ENCODE measurements around the gene LYRM4.

Gene LYRM4

GRCh38 chr6:5285081-5285480, 24.3 kb upstream of the LYRM4 start:
- Histone ChIP-seq H3K27ac (no peak overlapping the region), H3K4me3 (no peak overlapping the region)

DNA sequence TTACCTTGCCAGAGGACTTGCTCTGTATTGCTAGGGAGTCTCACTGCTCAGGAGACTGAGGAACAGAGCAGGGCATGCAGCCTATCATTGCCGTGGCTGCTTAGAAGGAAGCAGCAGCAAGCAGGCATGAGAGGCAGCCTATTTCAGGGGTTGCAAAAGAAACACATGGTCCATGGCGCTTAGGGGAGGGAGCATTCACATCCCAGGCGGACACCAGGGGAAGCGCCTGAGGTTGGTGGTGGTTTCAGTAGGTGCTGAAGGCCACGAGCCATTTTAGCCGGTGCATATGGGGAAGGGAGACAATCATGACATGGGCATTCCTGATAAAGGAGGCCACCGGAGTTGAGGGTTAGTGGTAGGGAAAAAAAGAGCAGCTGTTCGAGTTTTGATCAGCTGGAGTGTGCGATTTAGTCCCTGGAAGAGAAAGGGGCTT, 21.5 kb upstream of the LYRM4 start:
- Histone ChIP-seq H3K4me3 (no peak overlapping the region), H3K27ac (no peak overlapping the region)

DNA sequence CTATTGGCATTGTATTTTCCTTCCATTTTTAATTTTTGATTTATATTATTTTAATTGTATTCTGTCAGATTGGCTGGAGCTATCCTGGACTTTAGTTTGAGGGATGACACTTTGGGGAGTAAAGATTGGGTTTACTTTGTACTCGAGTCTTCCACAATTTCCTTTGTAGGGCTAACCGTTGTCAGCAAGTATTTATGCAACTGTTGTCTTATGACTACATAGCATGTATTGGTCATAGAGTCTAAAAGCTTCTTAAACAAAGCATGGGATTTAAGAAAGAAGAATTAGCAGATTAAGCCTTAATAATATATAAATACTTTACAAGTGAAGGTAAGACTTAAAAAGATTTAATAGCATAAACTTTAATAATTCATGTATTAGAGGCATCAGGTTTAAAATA, 20.2 kb upstream of the LYRM4 start:
- Histone ChIP-seq H3K27ac (peak overlapping the region in 1 of 21 experiments; percentile 56), H3K4me3 (no peak overlapping the region)

DNA sequence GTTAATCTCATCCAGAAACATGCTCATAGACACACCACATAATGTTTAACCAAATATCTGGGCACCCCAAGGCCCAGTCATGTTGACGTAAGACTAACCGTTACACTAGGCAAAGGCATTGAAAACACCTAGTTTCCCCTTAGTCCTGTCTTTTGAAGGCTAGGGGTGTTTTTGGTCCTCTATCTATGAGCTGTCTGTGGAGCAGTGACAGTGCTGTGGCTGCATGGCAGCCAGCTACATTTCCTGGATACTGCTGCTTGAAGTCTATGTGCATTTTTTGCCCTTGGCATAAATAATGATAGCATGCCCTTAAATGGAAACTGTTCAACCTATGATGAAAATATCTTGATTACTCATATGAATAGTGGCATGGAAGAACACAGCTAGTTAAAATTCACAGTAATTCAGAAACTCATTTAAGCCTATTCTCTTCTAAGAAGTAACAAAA, 19.2 kb upstream of the LYRM4 start:
- no peak overlapping the region for H3K4me3 ChIP-seq
- H3K27ac ChIP-seq = peak overlapping the region in 2 of 21 experiments; percentile 31 to 56

- no peak overlapping the region for H3K4me3 ChIP-seq
- H3K27ac ChIP-seq = no peak overlapping the region
Measured at GRCh38 chr6:5278565-5279120, 17.9 kb upstream of the LYRM4 start.

- H3K27ac ChIP-seq = no peak overlapping the region
- no peak overlapping the region for H3K4me3 ChIP-seq
Measured at GRCh38 chr6:5278047-5278446, 17.3 kb upstream of the LYRM4 start.

- H3K4me3 ChIP-seq = no peak overlapping the region
- no peak overlapping the region for H3K27ac ChIP-seq
Measured at GRCh38 chr6:5277589-5277988, 16.8 kb upstream of the LYRM4 start.

DNA sequence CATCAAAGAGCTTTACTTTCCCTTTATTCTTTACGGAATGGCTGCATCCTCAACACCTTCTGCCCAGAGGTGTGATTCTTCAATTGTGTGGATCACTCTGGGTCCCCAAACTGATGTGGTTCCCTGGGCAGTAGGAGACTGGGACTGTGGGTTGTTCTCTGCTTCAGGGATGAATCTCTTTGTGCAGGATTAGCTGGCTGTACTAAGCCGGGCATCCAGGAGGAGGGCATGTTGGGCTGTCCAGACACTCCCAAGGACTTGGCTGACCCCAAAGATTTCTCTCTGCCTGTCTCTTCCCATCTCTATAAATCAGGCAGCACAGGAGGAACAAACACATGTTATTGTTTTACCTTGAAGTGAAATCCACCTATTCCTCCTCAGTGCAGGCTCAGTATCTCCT, 15.8 kb upstream of the LYRM4 start:
- no peak overlapping the region for H3K27ac ChIP-seq
- H3K4me3 ChIP-seq = no peak overlapping the region

DNA sequence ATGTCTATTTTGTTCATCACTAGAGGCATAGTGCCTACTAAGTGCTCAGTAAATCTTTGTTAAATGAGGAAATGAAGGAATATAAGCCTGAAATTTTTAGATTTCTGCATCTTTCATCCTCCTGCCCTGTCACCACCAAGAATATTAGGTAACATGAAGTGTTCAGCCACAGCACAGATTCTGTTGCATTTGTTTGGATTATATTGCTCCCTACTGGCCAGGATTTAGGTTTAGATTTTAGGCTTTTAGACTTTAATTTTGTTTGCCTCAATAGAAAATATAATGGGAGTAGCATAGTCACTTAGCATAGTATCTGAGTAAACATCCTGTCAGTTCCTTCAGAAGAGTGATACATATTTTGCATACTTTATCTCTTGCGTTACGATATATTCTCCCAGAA, 14.7 kb upstream of the LYRM4 start:
- H3K27ac ChIP-seq = no peak overlapping the region
- no peak overlapping the region for H3K4me3 ChIP-seq

DNA sequence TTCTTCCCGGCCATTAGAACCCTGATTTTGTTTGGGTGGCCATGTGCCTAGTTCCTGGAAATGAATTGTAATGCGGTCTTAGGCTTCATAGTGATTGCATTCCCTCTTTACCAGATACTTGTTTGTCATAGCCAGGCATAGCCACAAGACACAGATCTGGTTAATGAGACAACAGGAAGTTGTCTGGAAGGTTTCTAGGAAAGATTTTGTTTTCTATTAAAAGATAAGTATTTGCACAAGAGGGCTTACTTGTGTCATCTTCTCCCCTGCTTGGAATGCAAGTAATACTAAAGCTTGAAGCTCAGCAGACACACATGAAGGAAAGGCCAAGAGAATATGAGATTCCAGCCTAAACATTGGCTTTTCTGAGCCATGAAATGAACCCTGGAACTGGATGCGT, 13.5 kb upstream of the LYRM4 start:
- Histone ChIP-seq H3K4me3 (no peak overlapping the region), H3K27ac (no peak overlapping the region)

DNA sequence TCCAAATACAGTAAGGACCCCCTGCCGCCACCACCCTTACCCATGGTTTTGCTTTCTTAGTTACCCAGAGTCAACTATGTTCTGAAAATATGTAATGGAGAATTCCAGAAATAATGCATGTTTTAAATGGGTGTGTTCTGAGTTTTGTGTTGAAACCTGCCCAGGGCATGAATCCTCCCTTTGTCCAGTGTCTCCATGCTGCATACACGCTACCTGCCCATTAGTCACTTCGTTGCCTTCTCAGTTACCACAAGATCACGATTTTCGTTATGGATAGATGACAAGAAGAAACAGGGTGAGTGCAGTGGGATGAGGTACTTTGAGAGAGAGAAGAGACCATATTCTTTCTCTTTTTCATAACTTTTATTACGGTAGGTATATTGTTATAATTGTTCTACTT, 11.2 kb upstream of the LYRM4 start:
- no peak overlapping the region for H3K4me3 ChIP-seq
- H3K27ac ChIP-seq = no peak overlapping the region

GRCh38 chr6:5270093-5270680, 9.4 kb upstream of the LYRM4 start:
- H3K4me3 ChIP-seq = no peak overlapping the region

GRCh38 chr6:5266423-5266822, 5.7 kb upstream of the LYRM4 start:
- Histone ChIP-seq H3K4me3 (no peak overlapping the region), H3K27ac (no peak overlapping the region)

More at GRCh38 chr6:5270093-5270680, 9.4 kb upstream of the LYRM4 start:
- no peak overlapping the region for H3K27ac ChIP-seq

- Histone ChIP-seq H3K4me3 (peak overlapping the region; percentile 66 to 99 (median 91)), H3K27ac (peak overlapping the region; percentile 90 to 100 (median 99))
Measured at GRCh38 chr6:5261545-5262109, 877 bp upstream of the LYRM4 start.

DNA sequence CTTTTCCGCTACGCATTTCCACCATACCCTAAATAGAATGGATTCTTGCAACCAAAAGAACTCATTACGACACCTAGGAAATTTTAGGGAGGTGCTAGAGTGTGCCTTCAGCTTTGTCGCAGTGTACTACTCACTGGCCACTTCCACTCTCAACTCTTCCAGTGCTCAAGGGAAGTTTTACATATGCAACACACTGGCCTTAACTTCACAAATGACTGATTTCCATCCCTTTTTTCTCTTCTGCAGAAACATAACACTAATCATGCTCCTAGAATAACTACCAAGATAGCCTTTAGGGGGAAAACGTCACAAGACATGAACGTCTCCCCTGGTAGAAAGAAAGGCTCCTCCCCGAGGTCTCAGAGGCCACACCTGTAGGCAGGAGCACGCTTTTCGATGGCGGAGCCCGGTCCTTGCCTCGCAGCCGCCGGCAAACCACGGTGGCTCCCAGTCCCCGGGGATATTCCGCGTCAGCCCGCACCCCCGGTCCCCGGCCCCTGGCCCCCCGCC, 584 bp downstream of the LYRM4 start:
- H3K4me3 ChIP-seq = peak overlapping the region; percentile 66 to 99 (median 91)
- H3K27ac ChIP-seq = peak overlapping the region; percentile 87 to 100 (median 99)

- H3K27ac ChIP-seq = peak overlapping the region in 6 of 21 experiments; percentile 97 to 100 (median 99)
- H3K4me3 ChIP-seq = peak overlapping the region in 3 of 7 experiments; percentile 92 to 99 (median 96)
Measured at GRCh38 chr6:5259428-5259827, 1.3 kb downstream of the LYRM4 start.

DNA sequence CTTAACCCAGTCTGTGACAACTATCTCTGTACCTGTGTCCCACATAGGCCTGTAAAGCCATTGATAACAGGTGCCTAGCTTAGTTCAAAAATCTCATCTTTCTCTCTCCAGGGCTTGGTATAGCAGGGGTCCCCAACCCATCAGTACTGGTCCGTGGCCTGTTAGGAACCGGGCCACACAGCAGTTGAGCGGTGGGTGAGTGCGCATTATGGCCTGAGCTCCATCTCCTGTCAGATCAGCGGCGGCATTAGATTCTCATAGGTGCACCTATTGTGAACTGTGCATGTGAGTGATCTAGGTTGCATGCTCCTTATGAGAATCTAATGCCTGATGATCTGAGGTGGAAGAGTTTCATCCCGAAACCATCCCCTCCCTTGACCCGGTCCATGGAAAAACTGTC, 3.4 kb downstream of the LYRM4 start:
- no peak overlapping the region for H3K4me3 ChIP-seq
- H3K27ac ChIP-seq = no peak overlapping the region

DNA sequence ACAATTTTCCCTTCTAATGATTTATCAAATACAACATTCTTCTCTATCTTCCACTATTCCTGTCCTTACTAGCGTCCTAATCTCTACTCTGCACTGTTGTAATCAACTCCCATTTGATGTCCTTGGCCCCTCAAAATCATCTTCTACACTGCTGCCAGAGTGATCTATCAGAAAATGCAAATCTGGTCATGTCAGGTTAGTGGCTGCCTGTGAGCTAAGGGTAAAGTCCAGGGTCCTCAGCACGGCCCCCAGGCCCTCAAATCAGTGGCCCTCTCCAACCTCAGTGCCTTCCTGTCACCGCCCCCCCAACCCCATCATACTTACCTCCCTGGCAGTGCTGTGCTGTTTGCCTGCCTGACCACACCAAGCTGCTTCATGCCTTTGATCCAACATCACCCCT, 3.8 kb downstream of the LYRM4 start:
- H3K4me3 ChIP-seq = no peak overlapping the region

DNA sequence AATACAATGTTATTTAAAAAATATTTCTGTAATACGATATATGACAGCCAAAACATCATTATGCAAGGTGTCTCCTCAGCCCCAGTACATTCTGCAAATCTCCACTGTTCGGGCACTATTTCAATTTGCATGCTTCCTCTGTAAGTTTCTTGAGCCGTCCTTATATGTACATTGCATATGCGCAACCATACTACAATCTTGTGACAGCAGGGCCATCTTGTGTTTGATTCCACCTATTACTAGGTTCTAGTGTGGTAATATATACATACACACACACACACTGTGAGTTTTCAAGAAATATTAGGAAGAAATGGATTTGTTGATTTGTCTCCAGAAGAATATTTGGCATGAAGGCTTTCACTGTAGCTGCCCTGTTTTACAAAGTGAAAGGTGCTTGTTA, 9.8 kb downstream of the LYRM4 start:
- Histone ChIP-seq H3K4me3 (no peak overlapping the region), H3K27ac (no peak overlapping the region)

More for the DNA sequence above, 3.8 kb downstream of the LYRM4 start:
- H3K27ac ChIP-seq = no peak overlapping the region

- Histone ChIP-seq H3K27ac (no peak overlapping the region), H3K4me3 (no peak overlapping the region)
Measured at GRCh38 chr6:5250451-5250850, 10.3 kb downstream of the LYRM4 start.

GRCh38 chr6:5249451-5250122, 11.2 kb downstream of the LYRM4 start:
- Histone ChIP-seq H3K27ac (no peak overlapping the region), H3K4me3 (no peak overlapping the region)
